OCI-LY3 (cell line): ENCODE results near the gene CFAP97D2.

ENCODE experiments used
- CTCF ChIP-seq: fragments of 200-600, 300-600 bp; sonication (generic); IDR thresholded peaks from 2 replicates; pipeline ENCODE4 v1.5.1; 2014; ENCODE audit warnings: antibody characterized with exemption, low read length, low read depth
- EZH2phosphoT487 ChIP-seq: fragments of 200-600 bp; shearing (Covaris generic); IDR thresholded peaks from 2 replicates; pipeline ENCODE4 v1.6.1; 2018; ENCODE audit warnings: antibody characterized with exemption, mixed run types, low read depth

- TF ChIP-seq CTCF (no peak), EZH2phosphoT487 (no peak)
These were observed 48.0 kb upstream of the CFAP97D2 start for GRCh38 chr13:114130837-114131582.
